ENCODE results near the gene LCLAT1. TPM values are rescaled to one million over a fixed set of nuclear protein-coding genes. Genes with fewer than 3 reads are reported as not detected.

Gene LCLAT1
- total and polyA plus RNA-seq, 4 donors, result 2.4 to 14.6 (median 10.7) TPM

DNA sequence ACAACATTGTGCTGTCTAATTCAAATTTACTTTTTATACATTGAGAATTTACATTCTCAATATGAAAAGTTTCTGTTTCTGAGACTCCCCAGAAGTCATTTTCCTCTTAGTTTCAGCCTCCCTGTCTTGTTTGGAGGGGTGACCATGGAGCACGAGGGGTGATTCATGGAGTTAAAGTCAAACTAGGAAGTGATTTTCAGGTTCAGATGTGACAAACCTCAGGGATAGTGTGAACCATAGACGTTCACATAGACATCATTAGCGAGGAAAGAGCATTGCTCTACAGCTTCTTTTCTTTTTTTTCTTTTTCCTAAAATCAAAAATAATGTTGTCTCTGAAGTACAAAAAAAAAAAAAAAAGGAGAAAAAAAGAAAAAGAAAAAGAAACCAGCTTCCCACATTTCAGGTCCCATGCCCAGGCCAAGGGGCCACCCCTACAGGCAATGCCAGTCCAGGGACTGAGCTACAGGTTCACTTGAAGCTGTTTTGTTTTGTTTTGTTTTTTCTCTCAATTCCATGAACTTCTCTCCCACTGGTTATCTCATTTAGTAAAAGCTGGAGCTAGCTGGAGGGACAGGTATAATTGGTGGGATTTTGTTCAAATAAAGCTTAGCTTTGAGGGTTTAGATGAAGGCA is 18.1 kb upstream of the LCLAT1 start:
- H3K9ac ChIP-seq (ENCODE audit: low read depth in 1 of 2, low read length in 2 of 2), result no peak overlapping the region
- TF ChIP-seq, protein P1, sequence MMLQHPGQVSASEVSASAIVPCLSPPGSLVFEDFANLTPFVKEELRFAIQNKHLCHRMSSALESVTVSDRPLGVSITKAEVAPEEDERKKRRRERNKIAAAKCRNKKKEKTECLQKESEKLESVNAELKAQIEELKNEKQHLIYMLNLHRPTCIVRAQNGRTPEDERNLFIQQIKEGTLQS (IDR thresholded peaks at IDR 0.05), result no peak
- TF ChIP-seq NR2F2 (IDR thresholded peaks at IDR 0.05), result no peak
- no peak for TF ChIP-seq FOXA1 (IDR thresholded peaks at IDR 0.05)
- no peak for TF ChIP-seq JUND (IDR thresholded peaks at IDR 0.05)
- TF ChIP-seq FOXA2 (IDR thresholded peaks at IDR 0.05), result no peak
- TF ChIP-seq, protein P2, sequence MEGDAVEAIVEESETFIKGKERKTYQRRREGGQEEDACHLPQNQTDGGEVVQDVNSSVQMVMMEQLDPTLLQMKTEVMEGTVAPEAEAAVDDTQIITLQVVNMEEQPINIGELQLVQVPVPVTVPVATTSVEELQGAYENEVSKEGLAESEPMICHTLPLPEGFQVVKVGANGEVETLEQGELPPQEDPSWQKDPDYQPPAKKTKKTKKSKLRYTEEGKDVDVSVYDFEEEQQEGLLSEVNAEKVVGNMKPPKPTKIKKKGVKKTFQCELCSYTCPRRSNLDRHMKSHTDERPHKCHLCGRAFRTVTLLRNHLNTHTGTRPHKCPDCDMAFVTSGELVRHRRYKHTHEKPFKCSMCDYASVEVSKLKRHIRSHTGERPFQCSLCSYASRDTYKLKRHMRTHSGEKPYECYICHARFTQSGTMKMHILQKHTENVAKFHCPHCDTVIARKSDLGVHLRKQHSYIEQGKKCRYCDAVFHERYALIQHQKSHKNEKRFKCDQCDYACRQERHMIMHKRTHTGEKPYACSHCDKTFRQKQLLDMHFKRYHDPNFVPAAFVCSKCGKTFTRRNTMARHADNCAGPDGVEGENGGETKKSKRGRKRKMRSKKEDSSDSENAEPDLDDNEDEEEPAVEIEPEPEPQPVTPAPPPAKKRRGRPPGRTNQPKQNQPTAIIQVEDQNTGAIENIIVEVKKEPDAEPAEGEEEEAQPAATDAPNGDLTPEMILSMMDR (IDR thresholded peaks at IDR 0.05; ENCODE audit: low read depth, low read length, missing input control), result no peak
- no peak for TF ChIP-seq SP1 (IDR thresholded peaks at IDR 0.05)
- no peak for TF ChIP-seq GABPA (IDR thresholded peaks at IDR 0.05 in 1 of 2, conservative IDR thresholded peaks at IDR 0.05 in 1 of 2)
- no peak for TF ChIP-seq HNF4A (conservative IDR thresholded peaks at IDR 0.05)
- TF ChIP-seq, protein P3, sequence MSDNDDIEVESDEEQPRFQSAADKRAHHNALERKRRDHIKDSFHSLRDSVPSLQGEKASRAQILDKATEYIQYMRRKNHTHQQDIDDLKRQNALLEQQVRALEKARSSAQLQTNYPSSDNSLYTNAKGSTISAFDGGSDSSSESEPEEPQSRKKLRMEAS (IDR thresholded peaks at IDR 0.05), result no peak
- TF ChIP-seq, protein P4, sequence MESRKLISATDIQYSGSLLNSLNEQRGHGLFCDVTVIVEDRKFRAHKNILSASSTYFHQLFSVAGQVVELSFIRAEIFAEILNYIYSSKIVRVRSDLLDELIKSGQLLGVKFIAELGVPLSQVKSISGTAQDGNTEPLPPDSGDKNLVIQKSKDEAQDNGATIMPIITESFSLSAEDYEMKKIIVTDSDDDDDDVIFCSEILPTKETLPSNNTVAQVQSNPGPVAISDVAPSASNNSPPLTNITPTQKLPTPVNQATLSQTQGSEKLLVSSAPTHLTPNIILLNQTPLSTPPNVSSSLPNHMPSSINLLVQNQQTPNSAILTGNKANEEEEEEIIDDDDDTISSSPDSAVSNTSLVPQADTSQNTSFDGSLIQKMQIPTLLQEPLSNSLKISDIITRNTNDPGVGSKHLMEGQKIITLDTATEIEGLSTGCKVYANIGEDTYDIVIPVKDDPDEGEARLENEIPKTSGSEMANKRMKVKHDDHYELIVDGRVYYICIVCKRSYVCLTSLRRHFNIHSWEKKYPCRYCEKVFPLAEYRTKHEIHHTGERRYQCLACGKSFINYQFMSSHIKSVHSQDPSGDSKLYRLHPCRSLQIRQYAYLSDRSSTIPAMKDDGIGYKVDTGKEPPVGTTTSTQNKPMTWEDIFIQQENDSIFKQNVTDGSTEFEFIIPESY (IDR thresholded peaks at IDR 0.05), result no peak
- no peak for TF ChIP-seq RAD21 (IDR thresholded peaks at IDR 0.05)
- TF ChIP-seq EGR1 (IDR thresholded peaks at IDR 0.05; ENCODE audit: low read depth in 2 of 2), result no peak
- TF ChIP-seq HNF4G (IDR thresholded peaks at IDR 0.05), result no peak
- no peak for TF ChIP-seq YY1 (IDR thresholded peaks at IDR 0.05)
- no peak for TF ChIP-seq TAF1 (conservative IDR thresholded peaks at IDR 0.05)
- no peak for TF ChIP-seq RXRA (IDR thresholded peaks at IDR 0.05)
- TF ChIP-seq, protein P5, sequence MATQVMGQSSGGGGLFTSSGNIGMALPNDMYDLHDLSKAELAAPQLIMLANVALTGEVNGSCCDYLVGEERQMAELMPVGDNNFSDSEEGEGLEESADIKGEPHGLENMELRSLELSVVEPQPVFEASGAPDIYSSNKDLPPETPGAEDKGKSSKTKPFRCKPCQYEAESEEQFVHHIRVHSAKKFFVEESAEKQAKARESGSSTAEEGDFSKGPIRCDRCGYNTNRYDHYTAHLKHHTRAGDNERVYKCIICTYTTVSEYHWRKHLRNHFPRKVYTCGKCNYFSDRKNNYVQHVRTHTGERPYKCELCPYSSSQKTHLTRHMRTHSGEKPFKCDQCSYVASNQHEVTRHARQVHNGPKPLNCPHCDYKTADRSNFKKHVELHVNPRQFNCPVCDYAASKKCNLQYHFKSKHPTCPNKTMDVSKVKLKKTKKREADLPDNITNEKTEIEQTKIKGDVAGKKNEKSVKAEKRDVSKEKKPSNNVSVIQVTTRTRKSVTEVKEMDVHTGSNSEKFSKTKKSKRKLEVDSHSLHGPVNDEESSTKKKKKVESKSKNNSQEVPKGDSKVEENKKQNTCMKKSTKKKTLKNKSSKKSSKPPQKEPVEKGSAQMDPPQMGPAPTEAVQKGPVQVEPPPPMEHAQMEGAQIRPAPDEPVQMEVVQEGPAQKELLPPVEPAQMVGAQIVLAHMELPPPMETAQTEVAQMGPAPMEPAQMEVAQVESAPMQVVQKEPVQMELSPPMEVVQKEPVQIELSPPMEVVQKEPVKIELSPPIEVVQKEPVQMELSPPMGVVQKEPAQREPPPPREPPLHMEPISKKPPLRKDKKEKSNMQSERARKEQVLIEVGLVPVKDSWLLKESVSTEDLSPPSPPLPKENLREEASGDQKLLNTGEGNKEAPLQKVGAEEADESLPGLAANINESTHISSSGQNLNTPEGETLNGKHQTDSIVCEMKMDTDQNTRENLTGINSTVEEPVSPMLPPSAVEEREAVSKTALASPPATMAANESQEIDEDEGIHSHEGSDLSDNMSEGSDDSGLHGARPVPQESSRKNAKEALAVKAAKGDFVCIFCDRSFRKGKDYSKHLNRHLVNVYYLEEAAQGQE (IDR thresholded peaks at IDR 0.05), result no peak
- DNase-seq (ENCODE audit: low spot score), result no peak
- no peak overlapping the region for H3K4me3 ChIP-seq (ENCODE audit: low read depth in 1 of 3, low read length in 3 of 3)
- H3K9me3 ChIP-seq (ENCODE audit: control insufficient read depth in 4 of 4, low read length in 3 of 4), result no peaks in the 10 kb centered on the region
- H3K4me1 ChIP-seq (ENCODE audit: control insufficient read depth in 4 of 4, insufficient read depth in 4 of 4, low read length in 3 of 4), result no peaks in the 10 kb centered on the region
- WGBS, result 82% methylated on average over 3 of the region's 3 CpGs
- H3K36me3 ChIP-seq (ENCODE audit: control insufficient read depth in 4 of 4, insufficient read depth in 3 of 4, low read depth in 1 of 4, low read length in 3 of 4), result no peaks in the 10 kb centered on the region
- H3K27me3 ChIP-seq (ENCODE audit: control insufficient read depth in 4 of 4, insufficient read depth in 4 of 4, low read length in 3 of 4), result no peaks in the 10 kb centered on the region
- no peak overlapping the region for H3K27ac ChIP-seq (ENCODE audit: low read depth in 1 of 2, low read length in 2 of 2)
